GM12864 (cell line): ENCODE measurements around the gene LAMP2.

Experiments used
- DNase-seq: peaks from one replicate; pipeline ENCODE4 v3.0.0-alpha.2; 2011; ENCODE audit warnings: low read depth
- H3K4me3 ChIP-seq: 2 replicates; pipeline ENCODE4 v1.5.1; 2011; ENCODE audit warnings: mild to moderate bottlenecking, low read depth, low read length, control low read depth
- TF ChIP-seq, protein P1 (sequence below): IDR thresholded peaks from 2 replicates; pipeline ENCODE4 v1.5.1; 2011; ENCODE audit warnings: low read depth, mild to moderate bottlenecking, moderate library complexity, low read length, control low read depth, inconsistent platforms; ENCODE audit errors: missing control alignments

Gene LAMP2

DNA sequence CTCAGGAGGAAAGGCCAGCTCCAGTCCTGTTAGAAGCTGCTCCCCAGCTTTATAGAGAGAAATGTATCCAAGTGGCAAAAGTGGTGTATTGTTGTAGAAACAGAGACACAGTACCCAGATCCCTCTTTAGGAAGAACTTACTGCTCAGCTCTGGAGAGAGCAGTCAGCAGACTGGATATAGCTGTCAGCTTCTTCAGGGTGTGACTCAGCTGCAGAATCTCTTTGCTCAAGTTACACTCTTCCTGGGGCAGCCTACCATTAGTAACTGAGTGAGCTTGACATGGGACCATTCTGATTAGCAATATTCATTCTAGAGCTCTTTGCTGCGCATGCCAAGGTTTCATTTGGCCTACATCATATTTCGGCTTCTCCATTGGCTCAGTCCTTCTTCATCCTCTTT is 66.7 kb downstream of the LAMP2 start:
- H3K4me3 ChIP-seq = no peak overlapping the region
- TF ChIP-seq, protein P1, sequence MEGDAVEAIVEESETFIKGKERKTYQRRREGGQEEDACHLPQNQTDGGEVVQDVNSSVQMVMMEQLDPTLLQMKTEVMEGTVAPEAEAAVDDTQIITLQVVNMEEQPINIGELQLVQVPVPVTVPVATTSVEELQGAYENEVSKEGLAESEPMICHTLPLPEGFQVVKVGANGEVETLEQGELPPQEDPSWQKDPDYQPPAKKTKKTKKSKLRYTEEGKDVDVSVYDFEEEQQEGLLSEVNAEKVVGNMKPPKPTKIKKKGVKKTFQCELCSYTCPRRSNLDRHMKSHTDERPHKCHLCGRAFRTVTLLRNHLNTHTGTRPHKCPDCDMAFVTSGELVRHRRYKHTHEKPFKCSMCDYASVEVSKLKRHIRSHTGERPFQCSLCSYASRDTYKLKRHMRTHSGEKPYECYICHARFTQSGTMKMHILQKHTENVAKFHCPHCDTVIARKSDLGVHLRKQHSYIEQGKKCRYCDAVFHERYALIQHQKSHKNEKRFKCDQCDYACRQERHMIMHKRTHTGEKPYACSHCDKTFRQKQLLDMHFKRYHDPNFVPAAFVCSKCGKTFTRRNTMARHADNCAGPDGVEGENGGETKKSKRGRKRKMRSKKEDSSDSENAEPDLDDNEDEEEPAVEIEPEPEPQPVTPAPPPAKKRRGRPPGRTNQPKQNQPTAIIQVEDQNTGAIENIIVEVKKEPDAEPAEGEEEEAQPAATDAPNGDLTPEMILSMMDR = no peak
- DNase-seq = no peak

DNA sequence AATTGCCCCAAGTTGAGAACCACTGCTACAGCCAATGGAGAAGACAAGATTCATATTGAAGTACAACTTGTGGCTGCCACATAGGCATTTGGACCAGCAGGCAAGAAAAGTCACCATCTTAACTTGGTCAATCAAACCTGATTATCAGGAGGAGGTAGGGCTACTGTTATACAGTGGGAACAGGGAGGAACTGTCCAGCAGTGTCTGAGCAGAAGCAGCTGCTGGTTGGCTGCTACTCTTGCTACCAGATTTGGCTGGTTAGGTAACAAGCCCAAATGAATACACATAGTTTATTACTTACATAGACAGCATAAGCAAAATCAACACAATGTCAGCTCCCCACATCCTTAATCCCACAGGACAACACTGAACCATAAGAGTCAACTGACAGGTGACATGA is 67.8 kb downstream of the LAMP2 start:
- TF ChIP-seq, protein P1 = no peak
- H3K4me3 ChIP-seq = no peak overlapping the region
- DNase-seq = no peak

DNA sequence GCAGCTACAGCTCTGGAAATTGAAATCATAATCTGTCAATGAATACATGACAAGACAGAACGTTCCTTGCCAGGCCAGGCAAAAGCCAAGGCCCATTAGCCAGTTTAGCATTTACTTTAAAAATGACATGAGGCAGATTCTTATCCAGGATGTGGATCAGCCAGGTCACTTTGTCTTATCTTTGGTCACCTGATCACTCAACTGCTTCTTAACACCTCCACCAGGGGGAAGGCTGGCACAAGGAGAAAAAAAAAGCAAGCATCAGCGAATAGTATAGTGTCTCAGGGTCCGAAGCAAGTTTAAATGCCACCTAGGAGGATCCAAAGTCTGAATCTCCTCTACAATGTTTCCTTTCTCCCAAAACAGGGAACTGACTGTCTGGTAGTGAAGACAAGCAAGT is 88.4 kb downstream of the LAMP2 start:
- no peak overlapping the region for H3K4me3 ChIP-seq
- TF ChIP-seq, protein P1 = peak; percentile 47
- no peak for DNase-seq

DNA sequence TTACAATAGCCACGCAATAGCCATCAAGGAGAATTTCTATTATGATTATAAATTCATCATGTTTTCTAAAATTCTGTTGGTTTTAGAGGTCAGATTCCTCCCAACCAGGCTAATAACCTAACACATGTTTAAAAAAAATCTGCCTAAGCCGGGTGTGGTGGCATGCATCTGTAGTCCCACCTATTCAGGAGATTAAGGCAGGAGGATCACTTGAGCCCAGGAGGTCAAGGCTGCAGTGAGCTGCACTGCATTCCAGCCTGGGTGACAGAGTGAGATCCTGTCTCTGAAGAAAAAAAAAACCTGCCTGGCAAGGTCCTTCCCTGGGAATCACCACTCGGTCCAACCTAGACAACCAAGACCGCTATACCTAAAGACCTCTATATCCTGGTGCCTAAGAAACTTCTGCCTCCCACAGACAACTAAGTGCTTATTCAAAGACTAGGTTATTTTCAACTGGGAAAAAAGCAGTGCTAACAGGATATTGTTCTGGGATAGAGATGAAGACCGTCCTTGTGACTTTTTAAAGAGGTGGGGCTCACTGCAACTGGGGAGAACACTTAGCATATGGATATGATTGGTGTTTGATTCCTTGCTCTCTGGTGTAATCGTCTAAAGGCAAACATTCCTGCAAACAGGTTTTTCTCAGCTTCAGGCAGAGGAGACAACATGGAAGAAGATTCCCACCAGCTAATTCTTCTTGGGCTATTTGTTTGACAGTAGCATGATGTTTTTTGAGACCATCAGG is 89.0 kb downstream of the LAMP2 start:
- no peak overlapping the region for H3K4me3 ChIP-seq
- TF ChIP-seq, protein P1 = no peak
- DNase-seq = no peak

DNA sequence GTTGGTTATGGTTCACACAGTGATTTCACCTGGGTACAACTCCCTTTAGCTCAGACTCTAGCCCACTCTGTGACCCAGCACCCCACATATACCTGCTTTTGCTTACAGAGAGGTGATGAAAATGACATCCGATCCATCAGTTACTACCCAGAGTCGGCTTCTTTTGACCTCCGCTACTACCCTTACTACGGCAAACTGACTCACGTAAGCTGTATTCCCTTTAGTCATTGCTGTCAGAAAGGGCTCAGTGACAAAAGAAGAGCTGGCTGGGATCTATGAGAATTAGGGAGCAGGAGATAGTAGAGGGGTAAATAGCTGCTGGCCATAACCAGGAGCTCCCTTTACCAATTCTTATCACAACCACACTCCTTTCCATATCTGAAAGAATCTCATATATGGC is 90.5 kb downstream of the LAMP2 start:
- TF ChIP-seq, protein P1 = no peak

More for the DNA sequence above, 90.5 kb downstream of the LAMP2 start:
- DNase-seq = no peak
- H3K4me3 ChIP-seq = no peak overlapping the region
